ENCODE measurements around the gene FOXO1. TPM values are rescaled to one million over a fixed set of nuclear protein-coding genes. Genes with fewer than 3 reads are reported as not detected.

Gene FOXO1
- total and polyA plus RNA-seq, 9 of the 15 experiments (the other 6 are each of a cell fraction or from before 2014, with no cell fraction given): 0.04 to 0.73 (median 0.20) TPM

DNA sequence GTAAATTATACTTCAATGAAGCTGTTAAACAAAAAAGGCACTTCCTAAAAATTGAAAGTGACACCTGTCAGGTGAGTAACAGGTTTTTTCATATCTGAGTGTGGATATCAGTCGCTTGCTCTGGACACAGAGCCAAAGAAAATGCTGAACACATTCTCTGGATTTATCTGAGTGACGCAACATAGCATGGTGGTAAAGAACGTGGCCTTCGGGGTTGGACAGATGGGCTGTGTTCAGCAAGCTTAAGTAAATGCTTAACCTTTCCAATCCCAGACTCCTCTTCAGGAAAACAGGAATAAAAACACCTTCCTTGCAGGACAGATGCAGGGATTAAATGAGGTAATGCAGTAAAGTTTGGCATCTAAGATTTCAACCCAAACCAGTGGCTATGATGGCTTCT is 132.0 kb downstream of the FOXO1 start (continued):
- TF ChIP-seq, protein P1, sequence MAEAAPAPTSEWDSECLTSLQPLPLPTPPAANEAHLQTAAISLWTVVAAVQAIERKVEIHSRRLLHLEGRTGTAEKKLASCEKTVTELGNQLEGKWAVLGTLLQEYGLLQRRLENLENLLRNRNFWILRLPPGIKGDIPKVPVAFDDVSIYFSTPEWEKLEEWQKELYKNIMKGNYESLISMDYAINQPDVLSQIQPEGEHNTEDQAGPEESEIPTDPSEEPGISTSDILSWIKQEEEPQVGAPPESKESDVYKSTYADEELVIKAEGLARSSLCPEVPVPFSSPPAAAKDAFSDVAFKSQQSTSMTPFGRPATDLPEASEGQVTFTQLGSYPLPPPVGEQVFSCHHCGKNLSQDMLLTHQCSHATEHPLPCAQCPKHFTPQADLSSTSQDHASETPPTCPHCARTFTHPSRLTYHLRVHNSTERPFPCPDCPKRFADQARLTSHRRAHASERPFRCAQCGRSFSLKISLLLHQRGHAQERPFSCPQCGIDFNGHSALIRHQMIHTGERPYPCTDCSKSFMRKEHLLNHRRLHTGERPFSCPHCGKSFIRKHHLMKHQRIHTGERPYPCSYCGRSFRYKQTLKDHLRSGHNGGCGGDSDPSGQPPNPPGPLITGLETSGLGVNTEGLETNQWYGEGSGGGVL (CRISPR knock-in tag; IDR thresholded peaks at IDR 0.05): no peak

DNA sequence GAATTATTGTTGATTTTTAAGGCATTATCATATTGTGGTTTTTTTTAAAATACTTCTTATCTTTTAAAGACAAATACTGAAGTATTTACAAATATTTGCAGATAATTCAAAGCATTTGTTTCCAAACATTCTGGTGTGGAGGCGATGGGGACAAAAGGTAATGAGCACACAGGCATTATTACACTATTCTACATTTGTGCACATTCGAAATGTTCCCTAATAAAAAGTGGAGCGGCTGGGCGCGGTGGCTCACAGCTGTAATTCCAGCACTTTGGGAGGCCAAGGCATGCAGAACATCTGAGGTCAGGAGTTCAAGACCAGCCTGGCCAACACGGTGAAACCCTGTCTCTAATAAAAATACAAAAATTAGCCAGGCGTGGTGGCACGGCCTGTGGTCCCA is 133.4 kb downstream of the FOXO1 start:
- H3K9me3 ChIP-seq (replicated peaks; ENCODE audit: control insufficient read depth, insufficient read depth, low read depth, low read length): no peaks in the 10 kb centered on the region
- CTCF ChIA-PET (ENCODE audit: low intra/inter-chr PET ratio): no interaction called here
- no peak for FAIRE-seq
- H3K4me2 ChIP-seq (ENCODE audit: insufficient read depth, low read length): no peak overlapping the region
- in situ Hi-C loops (cut with MboI): no loop called here
- no peaks in the 10 kb centered on the region for H3K9me1 ChIP-seq (ENCODE audit: control insufficient read depth, insufficient read depth, low read length)
- H4K20me1 ChIP-seq (replicated peaks; ENCODE audit: control insufficient read depth, insufficient read depth, low read length): no peaks in the 10 kb centered on the region
- peaks cover 0 to 5% of the 10 kb centered on the region in 2 experiments; a peak in 1 of 5 replicates for H3K27me3 ChIP-seq (ENCODE audit: control insufficient read depth in 2 of 2, insufficient read depth in 2 of 2, low read length in 2 of 2)
- no peak for ATAC-seq
- H3K27ac ChIP-seq (ENCODE audit: extremely low read depth, low read depth, low read length): no peak overlapping the region
- no peak overlapping the region for H3K4me3 ChIP-seq
- TF ChIP-seq ZNF253 (CRISPR knock-in tag; conservative IDR thresholded peaks at IDR 0.05): no peak
- no peak for TF ChIP-seq SETDB1 (IDR thresholded peaks at IDR 0.05; ENCODE audit: low read length)
- no peaks in the 10 kb centered on the region for H3K4me1 ChIP-seq (replicated peaks in 1 of 2; ENCODE audit: control insufficient read depth in 2 of 2, insufficient read depth in 2 of 2, low read length in 2 of 2)
- intact Hi-C loops (cut with micrococcal nuclease): no loop called here
- POLR2A ChIA-PET: no interaction called here
- H3K9ac ChIP-seq (ENCODE audit: insufficient read depth in 1 of 2, low read depth in 2 of 2, low read length in 2 of 2): no peak overlapping the region
- no peaks in the 10 kb centered on the region for H3K79me2 ChIP-seq (ENCODE audit: control insufficient read depth, insufficient read depth, low read length)
- no peaks in the 10 kb centered on the region for H3K36me3 ChIP-seq (ENCODE audit: control insufficient read depth, insufficient read depth, low read length)
- BruUV-seq (replicated peaks): no TSS peak
- no peak overlapping the region for H2AFZ ChIP-seq (ENCODE audit: low read depth, low read length)
- WGBS (ENCODE audit: insufficient coverage, low coverage, missing lambda C conversion rate): 0% methylated on average over 6 of the region's 8 CpGs
- no peak for DNase-seq (ENCODE audit: extremely low read depth in 1 of 4, low spot score in 3 of 4)
